ENCODE results near the gene GNAO1. TPM values are rescaled to one million over a fixed set of nuclear protein-coding genes. Genes with fewer than 3 reads are reported as not detected.

GNAO1 gene
- total and polyA plus RNA-seq, 7 donors, result 0.69 to 67.0 (median 28.8) TPM

DNA sequence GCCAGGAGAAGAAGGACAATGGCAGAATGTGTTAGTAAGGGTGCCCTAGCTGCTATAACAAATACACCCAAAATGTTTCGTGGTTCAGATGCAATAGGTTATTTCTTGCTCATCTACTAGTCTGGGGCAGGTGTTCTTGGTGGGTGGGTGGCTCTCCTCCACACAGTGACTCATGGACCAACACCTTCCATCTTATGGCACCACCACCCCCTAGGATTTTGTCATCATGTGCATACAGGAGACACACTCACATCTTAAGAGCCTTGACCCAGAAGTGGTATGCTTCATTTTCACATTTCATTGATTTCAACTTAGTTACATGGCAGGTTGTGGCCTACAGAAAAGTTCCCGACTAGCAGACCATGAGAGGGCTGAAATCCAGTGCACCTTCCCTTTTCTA, 119.4 kb downstream of the GNAO1 start:
- no peaks in the 10 kb centered on the region for H3K36me3 ChIP-seq
- no peak for TF ChIP-seq POLR2A (IDR thresholded peaks at IDR 0.05)
- TF ChIP-seq POLR2AphosphoS5 (IDR thresholded peaks at IDR 0.05), result no peak
- no peak for TF ChIP-seq EP300 (IDR thresholded peaks at IDR 0.05)
- TF ChIP-seq, protein P1, sequence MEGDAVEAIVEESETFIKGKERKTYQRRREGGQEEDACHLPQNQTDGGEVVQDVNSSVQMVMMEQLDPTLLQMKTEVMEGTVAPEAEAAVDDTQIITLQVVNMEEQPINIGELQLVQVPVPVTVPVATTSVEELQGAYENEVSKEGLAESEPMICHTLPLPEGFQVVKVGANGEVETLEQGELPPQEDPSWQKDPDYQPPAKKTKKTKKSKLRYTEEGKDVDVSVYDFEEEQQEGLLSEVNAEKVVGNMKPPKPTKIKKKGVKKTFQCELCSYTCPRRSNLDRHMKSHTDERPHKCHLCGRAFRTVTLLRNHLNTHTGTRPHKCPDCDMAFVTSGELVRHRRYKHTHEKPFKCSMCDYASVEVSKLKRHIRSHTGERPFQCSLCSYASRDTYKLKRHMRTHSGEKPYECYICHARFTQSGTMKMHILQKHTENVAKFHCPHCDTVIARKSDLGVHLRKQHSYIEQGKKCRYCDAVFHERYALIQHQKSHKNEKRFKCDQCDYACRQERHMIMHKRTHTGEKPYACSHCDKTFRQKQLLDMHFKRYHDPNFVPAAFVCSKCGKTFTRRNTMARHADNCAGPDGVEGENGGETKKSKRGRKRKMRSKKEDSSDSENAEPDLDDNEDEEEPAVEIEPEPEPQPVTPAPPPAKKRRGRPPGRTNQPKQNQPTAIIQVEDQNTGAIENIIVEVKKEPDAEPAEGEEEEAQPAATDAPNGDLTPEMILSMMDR (IDR thresholded peaks at IDR 0.05), result no peak
- WGBS, 2 donors, result 84 to 92% methylated on average over 2 of the region's 2 CpGs
- intact Hi-C loops (cut with DNase I), result no loop called here
- peaks cover 0 to 12% (median 0%) of the 10 kb centered on the region in 4 donors for H3K4me1 ChIP-seq
- H3K27ac ChIP-seq, result no peak overlapping the region
- no peaks in the 10 kb centered on the region for H3K9me3 ChIP-seq
- no peaks in the 10 kb centered on the region for H3K27me3 ChIP-seq
- DNase-seq, result no peak
- H3K4me3 ChIP-seq, result no peak overlapping the region

DNA sequence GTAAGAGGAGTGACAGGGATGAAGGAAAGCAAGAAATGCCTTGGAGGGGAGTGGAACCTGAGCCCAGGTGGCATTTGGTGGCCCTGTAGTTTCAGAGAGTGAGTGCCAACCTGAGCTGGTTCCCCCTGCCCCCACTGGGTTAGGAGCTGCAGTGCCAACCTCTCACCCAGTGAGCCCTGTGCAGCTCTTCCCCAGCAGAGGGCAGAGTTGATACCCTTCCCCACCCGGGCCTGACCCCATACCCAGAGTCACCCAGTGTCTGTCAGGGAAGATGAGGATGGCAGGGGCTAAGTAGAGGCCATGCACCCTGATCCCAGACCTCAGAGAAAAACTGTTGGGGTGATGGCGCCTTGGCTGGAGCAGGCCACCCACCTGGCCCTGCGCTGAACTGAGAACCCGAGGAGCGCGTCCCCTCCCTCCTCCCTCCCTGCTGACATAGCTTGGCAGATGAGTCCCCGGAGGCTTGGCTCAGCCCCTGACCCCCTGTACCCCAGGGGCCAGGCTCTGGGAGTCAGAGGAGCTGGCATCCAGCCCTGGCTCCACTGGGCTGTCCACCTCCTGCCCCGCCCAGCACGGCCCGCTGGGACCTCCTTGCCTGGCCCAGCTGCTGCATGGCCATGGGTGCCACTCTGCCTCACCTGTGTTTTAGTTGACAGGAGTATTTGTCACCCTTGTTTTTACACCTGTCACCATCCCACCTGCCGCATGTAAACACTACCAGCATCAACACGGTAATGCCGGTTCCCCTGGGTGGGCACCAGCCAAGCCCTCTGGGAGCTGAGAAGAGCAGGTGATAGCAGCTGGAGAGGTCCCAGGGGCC, 120.1 kb downstream of the GNAO1 start:
- intact Hi-C loops (cut with DNase I), result no loop called here
- no peak overlapping the region for H3K27ac ChIP-seq
- DNase-seq, result no peak

DNA sequence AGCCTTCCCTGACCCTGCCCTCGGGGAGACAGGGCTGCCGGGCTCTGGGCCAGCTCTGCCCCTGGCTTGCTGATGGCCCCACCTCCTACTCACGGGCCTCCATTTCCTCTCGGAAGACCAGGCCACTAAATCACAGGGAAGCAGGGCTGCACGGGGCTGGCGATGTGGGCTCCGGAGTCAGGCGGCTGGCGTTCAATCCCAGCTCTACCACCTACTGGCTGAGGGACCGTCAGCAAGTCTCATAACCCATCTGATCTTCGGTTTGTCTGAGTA, 120.7 kb downstream of the GNAO1 start:
- H3K27me3 ChIP-seq, result no peaks in the 10 kb centered on the region
- H3K4me3 ChIP-seq, result no peak overlapping the region
- TF ChIP-seq POLR2AphosphoS5 (IDR thresholded peaks at IDR 0.05) (no peak), EP300 (IDR thresholded peaks at IDR 0.05) (no peak), POLR2A (IDR thresholded peaks at IDR 0.05) (no peak)
- TF ChIP-seq, protein P1 (IDR thresholded peaks at IDR 0.05), result no peak
- WGBS, 2 donors, result 72 to 73% methylated on average over 11 of the region's 11 CpGs
- peaks cover 0 to 5% (median 0%) of the 10 kb centered on the region in 4 donors for H3K4me1 ChIP-seq
- intact Hi-C loops (cut with DNase I), result no loop called here
- DNase-seq, result no peak
- no peaks in the 10 kb centered on the region for H3K9me3 ChIP-seq
- no peak overlapping the region for H3K27ac ChIP-seq
- H3K36me3 ChIP-seq, result no peaks in the 10 kb centered on the region

More for the DNA sequence above, 120.1 kb downstream of the GNAO1 start:
- no peaks in the 10 kb centered on the region for H3K9me3 ChIP-seq
- no peaks in the 10 kb centered on the region for H3K36me3 ChIP-seq
- peaks cover 0 to 7% (median 0%) of the 10 kb centered on the region in 4 donors for H3K4me1 ChIP-seq
- 76 to 86% methylated on average over 13 of the region's 13 CpGs for WGBS, 2 donors
- H3K27me3 ChIP-seq, result no peaks in the 10 kb centered on the region
- TF ChIP-seq, protein P1 (IDR thresholded peaks at IDR 0.05), result no peak
- TF ChIP-seq POLR2AphosphoS5 (IDR thresholded peaks at IDR 0.05), result no peak
- TF ChIP-seq POLR2A (IDR thresholded peaks at IDR 0.05), result no peak
- TF ChIP-seq EP300 (IDR thresholded peaks at IDR 0.05), result no peak
- no peak overlapping the region for H3K4me3 ChIP-seq

DNA sequence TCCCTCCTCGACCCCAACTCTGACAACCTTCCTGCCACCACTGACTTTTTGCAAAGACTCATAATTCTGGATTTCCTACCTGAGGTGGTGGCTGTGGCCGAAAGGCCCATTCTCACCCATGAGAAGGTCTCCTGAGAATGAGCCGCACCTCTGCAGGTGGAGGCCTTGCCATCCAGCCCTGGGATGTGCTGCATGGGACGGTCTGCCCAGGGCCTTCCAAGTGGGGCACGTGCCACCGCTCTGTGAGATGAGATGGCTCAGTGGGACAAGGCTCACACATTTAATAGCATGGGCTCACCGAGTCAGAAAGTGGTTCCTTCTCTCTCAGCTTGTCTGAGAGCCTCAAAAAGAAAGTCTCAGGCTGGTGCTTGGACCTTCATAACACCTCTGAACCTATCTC, 121.3 kb downstream of the GNAO1 start:
- Histone ChIP-seq H3K9me3 (no peaks in the 10 kb centered on the region), H3K36me3 (no peaks in the 10 kb centered on the region), H3K4me3 (no peak overlapping the region), H3K27ac (no peak overlapping the region), H3K4me1 (peaks cover 0 to 9% (median 0%) of the 10 kb centered on the region in 4 donors), H3K27me3 (no peaks in the 10 kb centered on the region)
- TF ChIP-seq POLR2AphosphoS5 (IDR thresholded peaks at IDR 0.05), result no peak
- TF ChIP-seq POLR2A (IDR thresholded peaks at IDR 0.05), result no peak
- TF ChIP-seq EP300 (IDR thresholded peaks at IDR 0.05), result no peak
- TF ChIP-seq, protein P1 (IDR thresholded peaks at IDR 0.05), result no peak
- WGBS, 2 donors, result 83 to 93% methylated on average over 7 of the region's 7 CpGs
- intact Hi-C loops (cut with DNase I), result no loop called here
- no peak for DNase-seq
